Sigmoid colon (tissue), 4 donors: ENCODE measurements around the gene TNNI2.

Source experiments
- CTCF ChIP-seq, 4 experiments: fragments of 450-650 bp in 3 of 4; fragments of 200-600 bp in 1 of 4; IDR thresholded peaks; one replicate each; pipeline ENCODE4 v1.5.1; 2016 to 2019; ENCODE audit warnings: antibody characterized with exemption in 4 of 4, mild to moderate bottlenecking in 3 of 4, moderate library complexity in 2 of 4
- EP300 ChIP-seq, 4 donors: sonication (generic); formaldehyde crosslinking; IDR thresholded peaks; one replicate each; pipeline ENCODE4 v1.6.1; 2017; ENCODE audit warnings: antibody characterized with exemption in 4 of 4
- POLR2A ChIP-seq, 2 donors: fragments of 450-650 bp; IDR thresholded peaks; one replicate each; pipeline ENCODE4 v1.6.1; 2016; ENCODE audit warnings: antibody characterized with exemption in 2 of 2, mild to moderate bottlenecking in 2 of 2, moderate library complexity in 2 of 2

- no peak for TF ChIP-seq POLR2A (IDR thresholded peaks at IDR 0.05)
- TF ChIP-seq CTCF (IDR thresholded peaks at IDR 0.05) = no peak
- no peak for TF ChIP-seq EP300 (IDR thresholded peaks at IDR 0.05)
Observed at GRCh38 chr11:1871531-1871930, 32.8 kb downstream of the TNNI2 start.
